Fibroblast of mammary gland (primary cell): ENCODE data around the gene ETNK2.

ENCODE experiments used
- DNase-seq: peaks from one replicate; pipeline ENCODE4 v3.0.0-alpha.2; 2010; ENCODE audit warnings: low read depth
- H3K4me3 ChIP-seq: 2 replicates; pipeline ENCODE4 v1.5.1; 2011; ENCODE audit warnings: low read depth, mild to moderate bottlenecking, low read length, moderate library complexity; ENCODE audit not compliant: control insufficient read depth
- TF ChIP-seq, protein P1 (sequence below): conservative IDR thresholded peaks from 2 replicates; pipeline ENCODE4 v1.5.1; 2011; ENCODE audit warnings: low read depth, low read length, inconsistent platforms; ENCODE audit not compliant: control insufficient read depth, insufficient read depth

ETNK2 gene

GRCh38 chr1:204130981-204131892, 20.6 kb downstream of the ETNK2 start:
- peak; percentile 88 for DNase-seq
- TF ChIP-seq, protein P1, sequence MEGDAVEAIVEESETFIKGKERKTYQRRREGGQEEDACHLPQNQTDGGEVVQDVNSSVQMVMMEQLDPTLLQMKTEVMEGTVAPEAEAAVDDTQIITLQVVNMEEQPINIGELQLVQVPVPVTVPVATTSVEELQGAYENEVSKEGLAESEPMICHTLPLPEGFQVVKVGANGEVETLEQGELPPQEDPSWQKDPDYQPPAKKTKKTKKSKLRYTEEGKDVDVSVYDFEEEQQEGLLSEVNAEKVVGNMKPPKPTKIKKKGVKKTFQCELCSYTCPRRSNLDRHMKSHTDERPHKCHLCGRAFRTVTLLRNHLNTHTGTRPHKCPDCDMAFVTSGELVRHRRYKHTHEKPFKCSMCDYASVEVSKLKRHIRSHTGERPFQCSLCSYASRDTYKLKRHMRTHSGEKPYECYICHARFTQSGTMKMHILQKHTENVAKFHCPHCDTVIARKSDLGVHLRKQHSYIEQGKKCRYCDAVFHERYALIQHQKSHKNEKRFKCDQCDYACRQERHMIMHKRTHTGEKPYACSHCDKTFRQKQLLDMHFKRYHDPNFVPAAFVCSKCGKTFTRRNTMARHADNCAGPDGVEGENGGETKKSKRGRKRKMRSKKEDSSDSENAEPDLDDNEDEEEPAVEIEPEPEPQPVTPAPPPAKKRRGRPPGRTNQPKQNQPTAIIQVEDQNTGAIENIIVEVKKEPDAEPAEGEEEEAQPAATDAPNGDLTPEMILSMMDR, result peak; percentile 9
- no peak overlapping the region for H3K4me3 ChIP-seq

- no peak for DNase-seq
- no peak overlapping the region for H3K4me3 ChIP-seq
- TF ChIP-seq, protein P1, result no peak
Observed at GRCh38 chr1:204130178-204130577, 21.7 kb downstream of the ETNK2 start.

GRCh38 chr1:204128964-204129896, 22.6 kb downstream of the ETNK2 start:
- TF ChIP-seq, protein P1, result peak; percentile 74
- peak overlapping the region; percentile 1 for H3K4me3 ChIP-seq
- peak; percentile 55 for DNase-seq

- H3K4me3 ChIP-seq, result no peak overlapping the region
- peak; percentile 10 for DNase-seq
- TF ChIP-seq, protein P1, result no peak
Observed at GRCh38 chr1:204128464-204128963, 23.3 kb downstream of the ETNK2 start.

GRCh38 chr1:204127597-204128242, 24.1 kb downstream of the ETNK2 start:
- no peak overlapping the region for H3K4me3 ChIP-seq
- TF ChIP-seq, protein P1, result peak; percentile 94
- peak; percentile 89 for DNase-seq

DNA sequence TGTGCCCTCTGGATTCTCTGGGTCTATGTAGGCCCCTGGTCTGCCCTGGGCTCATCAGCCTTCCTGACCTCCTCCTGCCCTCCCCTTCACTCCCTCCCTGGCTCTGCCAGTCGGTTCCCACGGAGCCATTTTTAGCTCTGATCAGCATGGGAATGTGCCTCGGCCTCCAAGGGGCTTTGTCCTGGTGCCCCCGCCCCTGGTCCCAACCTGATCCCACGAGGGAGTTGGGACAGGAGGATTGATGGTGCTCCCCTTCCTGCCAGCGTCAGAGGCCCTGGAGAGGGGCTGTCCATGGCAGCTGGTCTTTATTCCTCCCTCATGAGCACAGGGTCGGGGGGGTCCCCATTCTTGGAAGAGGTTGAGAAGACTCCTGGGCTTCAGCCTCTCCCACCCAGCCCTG, 24.9 kb downstream of the ETNK2 start:
- no peak for DNase-seq
- TF ChIP-seq, protein P1, result no peak
- H3K4me3 ChIP-seq, result no peak overlapping the region
